SKM-1 (cell line): ENCODE data around the gene SNX24.
"Not testable (repeated sequence)": the region's sequence is repeated elsewhere in the genome, so short reads cannot be mapped to it uniquely, and the experiment has no call there.

Experiments used
- DNase-seq: peaks from one replicate; lab custom pipeline; 2025; ENCODE audit not compliant: unreplicated experiment; lab: John Stamatoyannopoulos, UW

The SNX24 gene

DNA sequence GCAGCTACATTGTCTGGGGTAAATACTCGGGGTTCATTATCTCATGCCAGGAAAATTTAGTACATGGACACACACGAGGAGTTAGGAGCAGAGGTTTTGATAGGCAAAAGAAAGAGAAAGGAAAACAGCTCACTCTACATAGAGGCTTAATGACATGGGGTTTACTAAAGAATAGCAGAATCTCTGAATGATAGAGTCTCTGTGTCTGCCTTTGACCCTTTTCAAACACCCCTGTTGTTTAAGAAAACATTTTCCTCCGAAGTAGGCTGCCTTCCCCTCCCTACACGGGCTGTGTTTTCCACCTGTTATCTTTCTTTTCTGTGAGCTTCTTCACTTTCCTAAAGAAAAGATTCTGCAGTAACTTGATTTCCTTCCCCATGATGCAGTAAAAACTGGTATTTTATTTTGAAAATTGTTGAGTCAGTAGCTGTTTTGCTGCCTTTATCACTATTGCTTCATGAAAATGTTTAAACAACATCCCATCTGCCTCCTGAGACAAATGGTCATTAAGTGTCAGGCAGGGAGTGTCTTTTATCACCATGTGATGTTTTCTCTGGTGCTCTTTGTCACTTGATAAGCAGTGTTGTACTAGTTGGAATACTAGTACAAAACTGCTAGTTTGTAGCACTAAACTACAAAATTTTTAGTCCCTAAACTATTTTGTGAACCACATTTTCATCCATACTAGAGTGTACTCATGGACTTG, 114.5 kb downstream of the SNX24 start:
- DNase-seq: no peak

DNA sequence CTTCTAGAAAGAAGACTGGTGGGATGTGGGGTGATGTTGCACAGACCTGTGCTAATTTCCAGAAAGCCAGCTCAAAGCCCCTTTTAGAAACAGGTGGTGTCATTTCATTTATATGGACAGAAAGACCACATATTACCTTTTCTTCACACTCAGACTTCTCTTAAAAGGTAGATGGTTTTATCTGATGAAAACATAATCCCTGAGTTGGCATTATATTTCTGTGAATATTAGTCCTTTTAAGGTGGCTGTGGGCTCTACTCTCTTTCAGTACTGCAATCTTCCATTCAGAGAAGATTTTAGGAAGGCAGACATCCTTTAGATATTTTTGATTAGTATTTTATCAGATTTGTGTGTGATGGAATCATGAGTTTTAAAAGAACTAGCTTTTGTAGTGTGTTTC, 117.9 kb downstream of the SNX24 start:
- no peak for DNase-seq

- no peak for DNase-seq
Measured at GRCh38 chr5:122965111-122965510, 119.7 kb downstream of the SNX24 start.

DNA sequence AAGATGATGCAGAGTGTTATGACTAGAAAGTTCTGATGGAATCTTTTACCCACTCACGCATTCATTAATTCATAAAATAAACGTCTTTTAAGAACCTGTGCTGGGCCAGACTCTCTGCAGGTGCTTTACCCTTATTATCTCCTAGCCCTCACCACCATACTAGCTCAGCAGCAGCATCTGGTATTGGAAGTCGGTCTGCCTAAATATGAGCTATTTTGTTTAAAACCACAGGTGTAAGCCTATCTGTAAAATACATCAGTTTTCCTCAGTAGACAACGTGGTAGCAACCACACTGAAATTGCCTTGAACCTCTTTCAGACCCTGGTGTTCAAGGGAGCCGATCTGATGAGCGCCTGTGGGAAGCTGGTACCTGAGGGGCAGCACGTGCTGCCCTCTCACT, 121.7 kb downstream of the SNX24 start:
- no peak for DNase-seq

GRCh38 chr5:122967625-122968024, 122.2 kb downstream of the SNX24 start:
- no peak for DNase-seq

DNA sequence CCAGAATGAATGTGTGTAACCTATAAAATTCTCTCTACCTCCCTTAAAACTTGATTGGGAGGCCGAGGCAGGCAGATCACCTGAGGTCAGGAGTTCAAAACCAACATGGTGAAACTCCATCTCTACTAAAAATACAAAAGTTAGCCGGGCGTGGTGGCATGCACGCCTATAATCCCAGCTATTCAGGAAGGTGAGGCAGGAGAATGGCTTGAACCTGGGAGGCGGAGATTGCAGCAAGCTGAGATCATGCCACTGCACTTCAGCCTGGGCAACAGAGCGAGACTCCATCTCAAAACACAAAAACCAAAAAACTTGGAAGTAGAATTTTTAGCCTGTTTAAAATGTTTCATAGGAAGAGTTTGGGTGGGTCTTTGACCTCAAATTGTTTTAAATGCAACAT, 122.6 kb downstream of the SNX24 start:
- not testable (repeated sequence) for DNase-seq

DNA sequence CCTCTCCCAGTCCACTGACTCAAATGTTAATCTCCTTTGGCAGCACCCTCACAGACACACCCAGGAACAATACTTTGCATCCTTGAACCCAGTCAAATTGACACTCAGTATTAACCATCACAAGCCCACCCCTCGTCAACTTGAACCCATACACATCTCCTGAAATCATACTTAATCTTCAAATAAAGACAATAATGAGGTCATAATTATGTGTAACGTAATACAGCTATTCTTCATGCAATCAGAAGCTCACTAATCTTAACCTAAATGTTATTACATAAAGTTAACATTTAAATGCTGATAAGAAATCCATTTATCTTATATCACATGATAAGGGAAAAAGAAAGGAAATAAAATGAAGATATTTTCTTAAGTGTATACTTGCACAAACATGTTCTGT, 125.9 kb downstream of the SNX24 start:
- DNase-seq: no peak

GRCh38 chr5:122972877-122973276, 127.5 kb downstream of the SNX24 start:
- DNase-seq: no peak

DNA sequence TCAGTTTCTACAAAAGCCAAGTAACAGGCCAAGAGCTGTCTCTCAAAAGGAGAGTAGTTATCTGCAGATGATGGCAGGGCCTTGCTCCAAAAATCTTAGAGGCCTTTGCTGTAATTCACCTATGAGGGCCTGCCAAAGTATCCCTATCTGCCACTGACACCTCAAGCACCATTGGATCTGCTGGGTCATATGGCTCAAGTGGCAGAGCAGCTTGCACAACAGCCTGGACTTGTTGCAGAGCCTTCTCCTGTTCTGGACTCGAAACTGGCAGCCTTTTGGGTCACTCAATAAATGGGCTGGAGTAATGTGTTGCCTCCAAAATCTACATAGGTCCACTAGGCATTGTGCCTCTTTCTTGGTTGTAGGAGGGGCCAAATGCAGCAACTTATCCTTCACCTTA, 128.3 kb downstream of the SNX24 start:
- not testable (repeated sequence) for DNase-seq

DNA sequence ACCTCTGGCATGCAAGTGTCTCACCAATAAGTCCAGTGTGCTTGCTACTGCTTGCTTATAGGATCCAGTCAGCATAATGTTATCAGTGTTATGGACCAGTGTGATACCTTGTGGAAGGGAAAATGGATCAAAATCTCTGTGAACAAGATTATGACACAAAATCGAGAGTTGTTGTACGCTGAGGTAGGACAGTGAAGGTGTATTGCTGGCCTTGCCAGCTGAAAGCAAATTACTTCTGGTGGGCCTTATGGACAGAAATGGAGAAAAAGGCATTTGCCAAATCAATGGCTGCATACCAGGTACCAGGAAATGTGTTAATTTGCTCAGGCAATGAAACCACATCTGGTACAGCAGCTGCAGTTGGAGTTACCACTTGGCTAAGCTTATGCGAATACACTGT, 128.8 kb downstream of the SNX24 start:
- not testable (repeated sequence) for DNase-seq

GRCh38 chr5:122977319-122977718, 131.9 kb downstream of the SNX24 start:
- DNase-seq: no peak

DNA sequence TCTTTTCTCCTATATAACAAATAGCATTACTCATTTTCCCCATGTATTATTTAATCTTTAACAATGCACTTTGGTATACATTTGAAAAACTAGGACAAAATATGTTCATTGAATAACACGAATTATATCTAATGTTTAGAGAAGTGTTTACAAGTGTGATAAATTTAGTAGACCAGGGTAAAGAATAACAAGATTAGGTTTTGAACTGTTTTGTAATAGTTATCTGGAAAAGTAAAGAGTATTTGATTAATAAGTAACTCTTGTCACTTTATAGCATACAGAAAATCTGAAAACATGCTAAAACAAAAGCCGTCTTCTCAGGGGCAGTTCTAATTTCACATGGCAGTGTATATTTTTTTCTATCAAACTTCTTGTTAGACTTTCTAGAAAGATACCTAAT, 132.7 kb downstream of the SNX24 start:
- no peak for DNase-seq

- DNase-seq: no peak
Measured at GRCh38 chr5:122978644-122979297, 133.4 kb downstream of the SNX24 start.

DNA sequence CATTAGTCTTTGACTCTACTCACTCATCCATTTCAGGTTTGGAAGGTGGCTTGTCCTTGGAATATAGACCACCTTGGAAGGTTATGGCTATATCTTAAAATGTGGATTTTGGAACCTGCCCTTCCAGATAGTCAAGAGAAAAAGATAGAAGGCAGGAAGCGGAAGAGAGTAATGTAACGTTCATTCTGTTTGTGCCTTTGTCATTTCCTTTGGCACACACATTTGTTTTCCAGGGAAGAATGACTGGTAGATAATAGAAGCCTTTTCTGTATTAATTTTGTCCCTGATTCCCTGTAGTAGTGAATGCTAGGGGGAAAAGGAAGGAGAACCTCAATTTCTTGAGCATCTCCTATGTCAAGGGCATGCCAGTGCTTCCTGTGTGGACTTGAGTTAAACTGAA, 136.4 kb downstream of the SNX24 start:
- no peak for DNase-seq

- DNase-seq: no peak
Measured at GRCh38 chr5:122982376-122982775, 137.0 kb downstream of the SNX24 start.

DNA sequence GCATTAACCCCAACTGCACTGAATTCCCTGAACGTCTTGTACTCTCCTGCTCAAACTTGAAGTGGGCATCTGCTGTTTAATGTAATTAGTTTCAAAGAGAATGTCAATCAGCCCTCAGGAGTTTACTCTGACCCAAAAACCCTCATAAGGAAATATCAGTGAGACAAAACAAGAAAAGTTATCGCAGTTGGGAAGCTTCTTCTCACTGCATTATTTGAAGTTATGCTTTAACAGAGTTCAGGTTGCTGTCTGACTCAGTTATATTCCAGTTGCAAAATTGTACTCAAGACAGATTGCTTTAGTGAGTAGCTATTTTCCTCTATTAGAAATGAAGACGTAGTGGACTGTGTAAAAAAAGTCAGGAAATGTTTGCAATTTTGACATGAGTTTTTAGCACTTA, 139.0 kb downstream of the SNX24 start:
- no peak for DNase-seq

DNA sequence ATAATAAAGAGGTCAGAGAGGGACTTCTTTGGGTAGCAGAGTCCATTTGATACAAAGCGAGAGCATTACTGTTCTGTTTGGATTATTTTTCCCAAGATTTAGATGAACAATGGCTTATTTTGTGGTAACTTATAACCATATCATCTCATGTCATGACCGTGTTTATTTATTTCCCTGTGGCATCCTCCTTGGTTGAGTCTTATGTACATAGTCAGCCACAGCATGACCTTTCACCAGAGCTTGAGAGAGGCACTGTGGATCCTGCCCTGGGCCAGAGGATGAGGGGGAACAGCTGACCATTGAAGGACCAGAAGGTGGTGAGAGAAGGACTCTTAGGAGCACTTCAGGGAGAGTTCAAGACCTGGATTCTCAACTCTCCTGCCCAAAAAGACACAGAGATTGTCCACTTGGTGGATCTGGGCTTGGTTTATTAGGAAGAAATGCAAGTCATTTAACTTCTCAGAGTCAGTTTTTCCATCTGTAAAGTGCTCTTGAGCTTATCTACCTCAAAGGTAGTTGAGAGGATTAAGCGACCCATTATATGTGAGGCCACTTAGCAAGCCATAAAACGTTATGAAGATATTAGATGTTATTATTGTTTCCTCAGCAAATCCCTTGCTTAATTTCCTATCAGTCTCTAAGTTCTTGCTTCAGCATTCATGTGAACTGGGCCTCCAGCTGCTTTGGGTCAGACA, 139.7 kb downstream of the SNX24 start:
- no peak for DNase-seq

DNA sequence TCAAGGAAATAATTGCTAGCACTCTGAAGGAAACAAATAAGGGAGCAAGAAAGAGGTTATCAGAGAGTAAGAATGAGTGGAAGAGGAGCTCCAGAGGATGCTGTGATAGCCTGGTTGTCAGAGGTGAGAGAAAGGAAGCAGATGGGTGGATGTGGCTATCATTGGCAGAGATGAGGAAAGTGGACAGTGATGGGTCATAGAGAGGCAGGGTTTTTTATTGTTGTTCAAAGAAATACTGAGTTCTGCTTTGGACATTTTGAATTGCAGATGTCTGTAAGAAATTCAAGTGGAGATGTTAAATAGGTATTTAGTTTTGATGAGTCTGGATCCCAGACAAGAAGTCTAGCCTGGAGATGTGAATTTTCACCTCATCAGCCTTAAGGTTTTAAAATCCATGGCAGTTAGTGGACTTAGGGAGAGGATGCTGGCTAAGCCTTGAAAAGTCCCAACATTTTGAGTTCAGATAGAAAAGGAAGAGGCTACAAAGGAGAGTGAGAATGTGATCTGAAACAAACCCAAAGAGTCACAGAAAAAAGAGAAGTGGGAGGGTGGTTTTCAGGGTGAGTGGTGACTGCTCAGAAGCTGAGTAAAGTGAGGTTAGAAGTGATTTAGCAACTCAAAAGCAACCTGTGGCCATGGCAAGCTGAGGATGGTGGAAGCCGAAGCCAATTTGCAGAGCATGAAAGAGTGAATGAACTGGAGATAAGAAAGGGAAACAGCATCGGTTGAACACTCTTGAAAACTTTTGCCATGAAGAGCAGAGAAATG, 140.7 kb downstream of the SNX24 start:
- peak; percentile 58 for DNase-seq

- DNase-seq: no peak
Measured at GRCh38 chr5:122996091-122996490, 150.7 kb downstream of the SNX24 start.

- DNase-seq: no peak
Measured at GRCh38 chr5:122997294-122997693, 151.9 kb downstream of the SNX24 start.

DNA sequence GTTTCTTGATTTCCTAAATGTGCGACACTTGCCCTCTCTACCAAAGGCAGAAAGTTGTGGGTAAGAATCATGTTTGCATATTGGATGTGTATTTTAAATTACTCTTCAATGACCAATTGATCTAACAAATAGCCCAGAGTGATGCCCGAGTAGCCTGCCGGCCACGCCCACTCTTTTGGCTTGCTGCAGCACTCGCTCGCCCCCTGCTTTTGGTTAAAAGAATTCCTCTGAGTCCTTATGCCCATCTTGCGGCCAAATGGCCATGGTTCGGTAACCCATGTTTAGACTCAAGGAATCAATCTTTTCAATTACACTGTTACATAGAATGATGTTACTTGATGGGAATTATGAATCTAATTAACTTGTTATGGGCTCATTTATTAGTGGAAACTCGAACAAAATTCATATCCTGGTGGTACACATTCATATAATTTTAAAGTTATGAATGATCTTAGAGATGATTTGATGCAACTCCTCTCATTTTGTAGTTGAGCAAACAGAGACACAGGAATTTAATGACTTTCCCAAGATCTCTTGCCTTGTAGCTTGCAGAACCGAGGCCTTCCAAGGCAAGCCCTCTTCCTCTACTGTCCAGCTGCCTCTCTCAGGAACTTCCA, 154.6 kb downstream of the SNX24 start:
- DNase-seq: no peak
